ENCODE results near the gene MMP23B. TPM values are rescaled to one million over a fixed set of nuclear protein-coding genes. Genes with fewer than 3 reads are reported as not detected.

MMP23B gene
- total RNA-seq, 4 donors from 2014 or later = 5.5 to 27.2 (median 9.4) TPM

DNA sequence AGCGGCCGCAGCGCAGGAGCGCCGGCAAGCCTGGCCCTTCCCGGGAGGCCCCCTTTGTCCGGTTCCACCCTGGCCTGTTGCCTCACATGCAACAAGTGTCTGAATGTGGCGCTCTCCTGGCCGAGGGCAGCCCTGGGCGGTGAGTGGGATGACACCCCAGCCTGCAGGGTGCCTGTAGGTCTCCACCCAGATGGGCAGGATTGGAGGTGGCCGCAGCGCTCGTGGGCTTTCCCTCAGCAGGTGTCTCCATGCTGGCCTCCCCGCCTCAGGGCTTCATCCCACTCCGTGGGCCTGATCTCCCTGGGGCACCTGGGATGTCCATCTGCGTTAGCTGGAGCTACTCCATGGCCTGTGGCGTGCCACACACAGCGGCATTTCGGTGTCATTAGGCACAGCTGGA lies 15.1 kb upstream of the MMP23B start:
- 75 to 88% methylated on average over 2 to 6 of the region's 19 CpGs for WGBS, 2 donors (ENCODE audit: low coverage in 1 of 2)
- H3K27ac ChIP-seq = peak overlapping the region in 1 of 4 donors; percentile 100
- peak overlapping the region; percentile 70 to 85 for H3K4me3 ChIP-seq
- H3K27me3 ChIP-seq = no peaks in the 10 kb centered on the region
- no peak for ATAC-seq
- H3K9me3 ChIP-seq = no peaks in the 10 kb centered on the region
- H3K36me3 ChIP-seq = peaks cover 0 to 25% of the 10 kb centered on the region in 2 donors
- H3K4me1 ChIP-seq = peaks cover 0 to 62% (median 22%) of the 10 kb centered on the region in 3 donors
- TF ChIP-seq POLR2A (IDR thresholded peaks at IDR 0.05) (no peak), POLR2AphosphoS5 (IDR thresholded peaks at IDR 0.05) (no peak), EP300 (IDR thresholded peaks at IDR 0.05) (no peak)
- TF ChIP-seq, protein P1, sequence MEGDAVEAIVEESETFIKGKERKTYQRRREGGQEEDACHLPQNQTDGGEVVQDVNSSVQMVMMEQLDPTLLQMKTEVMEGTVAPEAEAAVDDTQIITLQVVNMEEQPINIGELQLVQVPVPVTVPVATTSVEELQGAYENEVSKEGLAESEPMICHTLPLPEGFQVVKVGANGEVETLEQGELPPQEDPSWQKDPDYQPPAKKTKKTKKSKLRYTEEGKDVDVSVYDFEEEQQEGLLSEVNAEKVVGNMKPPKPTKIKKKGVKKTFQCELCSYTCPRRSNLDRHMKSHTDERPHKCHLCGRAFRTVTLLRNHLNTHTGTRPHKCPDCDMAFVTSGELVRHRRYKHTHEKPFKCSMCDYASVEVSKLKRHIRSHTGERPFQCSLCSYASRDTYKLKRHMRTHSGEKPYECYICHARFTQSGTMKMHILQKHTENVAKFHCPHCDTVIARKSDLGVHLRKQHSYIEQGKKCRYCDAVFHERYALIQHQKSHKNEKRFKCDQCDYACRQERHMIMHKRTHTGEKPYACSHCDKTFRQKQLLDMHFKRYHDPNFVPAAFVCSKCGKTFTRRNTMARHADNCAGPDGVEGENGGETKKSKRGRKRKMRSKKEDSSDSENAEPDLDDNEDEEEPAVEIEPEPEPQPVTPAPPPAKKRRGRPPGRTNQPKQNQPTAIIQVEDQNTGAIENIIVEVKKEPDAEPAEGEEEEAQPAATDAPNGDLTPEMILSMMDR (IDR thresholded peaks at IDR 0.05) = no peak

GRCh38 chr1:1617516-1617915 lies 14.5 kb upstream of the MMP23B start:
- Histone ChIP-seq H3K27me3 (no peaks in the 10 kb centered on the region), H3K27ac (no peak overlapping the region), H3K36me3 (peaks cover 0 to 25% of the 10 kb centered on the region in 2 donors), H3K4me3 (no peak overlapping the region), H3K4me1 (peaks cover 0 to 69% (median 22%) of the 10 kb centered on the region in 3 donors), H3K9me3 (no peaks in the 10 kb centered on the region)
- ATAC-seq = no peak
- WGBS, 2 donors (ENCODE audit: low coverage in 1 of 2) = 92% methylated on average over 4 of the region's 11 CpGs; no CpG with 5 or more reads in 1 of the 2 donors
- no peak for TF ChIP-seq POLR2AphosphoS5 (IDR thresholded peaks at IDR 0.05)
- TF ChIP-seq POLR2A (IDR thresholded peaks at IDR 0.05) = no peak
- TF ChIP-seq EP300 (IDR thresholded peaks at IDR 0.05) = no peak
- TF ChIP-seq, protein P1 (IDR thresholded peaks at IDR 0.05) = no peak

- Histone ChIP-seq H3K4me1 (peaks cover 0 to 72% (median 22%) of the 10 kb centered on the region in 3 donors), H3K27ac (no peak overlapping the region), H3K9me3 (no peaks in the 10 kb centered on the region), H3K4me3 (no peak overlapping the region), H3K36me3 (peaks cover 0 to 25% of the 10 kb centered on the region in 2 donors), H3K27me3 (no peaks in the 10 kb centered on the region)
- TF ChIP-seq POLR2A (IDR thresholded peaks at IDR 0.05) = no peak
- TF ChIP-seq EP300 (IDR thresholded peaks at IDR 0.05) = no peak
- TF ChIP-seq, protein P1 (IDR thresholded peaks at IDR 0.05) = no peak
- no peak for TF ChIP-seq POLR2AphosphoS5 (IDR thresholded peaks at IDR 0.05)
- ATAC-seq = no peak
- WGBS, 2 donors (ENCODE audit: low coverage in 1 of 2) = 85% methylated on average over 5 of the region's 6 CpGs; no CpG with 5 or more reads in 1 of the 2 donors
These were observed 14.0 kb upstream of the MMP23B start for GRCh38 chr1:1617925-1618324.

GRCh38 chr1:1618396-1619068 lies 13.4 kb upstream of the MMP23B start:
- Histone ChIP-seq H3K27ac (no peak overlapping the region), H3K9me3 (no peaks in the 10 kb centered on the region), H3K4me3 (no peak overlapping the region), H3K36me3 (peaks cover 0 to 26% of the 10 kb centered on the region in 2 donors), H3K27me3 (no peaks in the 10 kb centered on the region), H3K4me1 (peaks cover 0 to 69% (median 22%) of the 10 kb centered on the region in 3 donors)
- no peak for TF ChIP-seq POLR2A (IDR thresholded peaks at IDR 0.05)
- TF ChIP-seq EP300 (IDR thresholded peaks at IDR 0.05) = no peak
- TF ChIP-seq, protein P1 (IDR thresholded peaks at IDR 0.05) = no peak
- TF ChIP-seq POLR2AphosphoS5 (IDR thresholded peaks at IDR 0.05) = no peak
- no CpG with 5 or more reads among the region's 9 CpGs for WGBS, 2 donors (ENCODE audit: low coverage in 1 of 2)
- no peak for ATAC-seq

- Histone ChIP-seq H3K27ac (no peak overlapping the region), H3K27me3 (no peaks in the 10 kb centered on the region), H3K36me3 (peaks cover 0 to 39% of the 10 kb centered on the region in 2 donors), H3K4me1 (peaks cover 0 to 55% (median 14%) of the 10 kb centered on the region in 3 donors), H3K4me3 (no peak overlapping the region), H3K9me3 (no peaks in the 10 kb centered on the region)
- no peak for TF ChIP-seq POLR2A (IDR thresholded peaks at IDR 0.05)
- TF ChIP-seq, protein P1 (IDR thresholded peaks at IDR 0.05) = no peak
- no peak for TF ChIP-seq EP300 (IDR thresholded peaks at IDR 0.05)
- TF ChIP-seq POLR2AphosphoS5 (IDR thresholded peaks at IDR 0.05) = no peak
- ATAC-seq = no peak
- no CpG with 5 or more reads among the region's 14 CpGs for WGBS, 2 donors (ENCODE audit: low coverage in 1 of 2)
These were observed 12.0 kb upstream of the MMP23B start for GRCh38 chr1:1619917-1620361.

Data from gastroesophageal sphincter (tissue), 4 donors.